HepG2 (cell line): ENCODE results near the gene IL17D. TPM values are rescaled to one million over a fixed set of nuclear protein-coding genes. Genes with fewer than 3 reads are reported as not detected.

ENCODE experiments used
- MEIS2 ChIP-seq: sonication (generic); formaldehyde crosslinking; IDR thresholded peaks from 2 replicates; pipeline ENCODE4 v1.9.0; 2021; ENCODE audit warnings: mild to moderate bottlenecking, missing genetic modification reagents
- SNAI1 ChIP-seq: sonication (generic); formaldehyde crosslinking; IDR thresholded peaks from 2 replicates; pipeline ENCODE4 v1.5.0; 2020; ENCODE audit warnings: mild to moderate bottlenecking, missing genetic modification reagents, borderline replicate concordance
- SRSF1 ChIP-seq: fragments of 200-400 bp; formaldehyde crosslinking; optimal IDR thresholded peaks from 2 replicates; pipeline ENCODE3; 2017; ENCODE audit warnings: mild to moderate bottlenecking, low read depth, low read length, moderate library complexity
- ZNF646 ChIP-seq: sonication (generic); formaldehyde crosslinking; IDR thresholded peaks from 2 replicates; pipeline ENCODE4 v1.9.0; 2021; ENCODE audit warnings: mild to moderate bottlenecking, missing genetic modification reagents
- ZNF747 ChIP-seq: sonication (generic); formaldehyde crosslinking; IDR thresholded peaks from 2 replicates; pipeline ENCODE4 v1.8.1; 2023; ENCODE audit warnings: missing genetic modification reagents, mild to moderate bottlenecking, borderline replicate concordance
- polyA plus RNA-seq, 8 experiments: library from polyadenylated mRNA; depleted of rRNA in 3 of 8; stranded (reverse) in 7 of 8; unstranded in 1 of 8; fragments of >200 nt; fragmentation: Illumina TruSeq in 4 of 8; extraction: Trizol in 4 of 8; gene quantifications; 2 replicates each; pipeline versions ENCODE4 v1.2.1 to v1.2.3, GENCODE V29; 2011 to 2016; ENCODE audit warnings: low read depth in 4 of 8, missing spikeins in 1 of 8, mixed read lengths in 1 of 8; ENCODE audit not compliant: insufficient read depth in 1 of 8
- total RNA-seq, 5 experiments: library from RNA; depleted of rRNA; stranded (reverse); fragments of >200 nt; fragmentation: Illumina TruSeq; extraction: Trizol; gene quantifications; 2 replicates each; pipeline ENCODE4 v1.2.3, GENCODE V29; 2016; ENCODE audit warnings: low read depth in 1 of 5
- TF ChIP-seq, protein P1 (sequence below): IDR thresholded peaks from 2 replicates; pipeline ENCODE4 v1.6.1; 2016
- TF ChIP-seq, protein P2 (sequence below): sonication (generic); formaldehyde crosslinking; IDR thresholded peaks from 2 replicates; pipeline ENCODE4 v1.8.0; 2022; ENCODE audit warnings: mild to moderate bottlenecking, missing genetic modification reagents; ENCODE audit not compliant: insufficient replicate concordance
- TF ChIP-seq, protein P3 (sequence below): IDR thresholded peaks from 2 replicates; pipeline ENCODE4 v1.6.1; 2012; ENCODE audit warnings: inconsistent platforms
- TF ChIP-seq, protein P4 (sequence below): sonication (generic); formaldehyde crosslinking; IDR thresholded peaks from 2 replicates; pipeline ENCODE4 v1.5.0; 2020; ENCODE audit warnings: mild to moderate bottlenecking, missing genetic modification reagents

The IL17D gene
- total and polyA plus RNA-seq, 2 of the 13 experiments (the other 11 are each of a cell fraction or from before 2014, with no cell fraction given): 1.1 to 2.2 TPM

DNA sequence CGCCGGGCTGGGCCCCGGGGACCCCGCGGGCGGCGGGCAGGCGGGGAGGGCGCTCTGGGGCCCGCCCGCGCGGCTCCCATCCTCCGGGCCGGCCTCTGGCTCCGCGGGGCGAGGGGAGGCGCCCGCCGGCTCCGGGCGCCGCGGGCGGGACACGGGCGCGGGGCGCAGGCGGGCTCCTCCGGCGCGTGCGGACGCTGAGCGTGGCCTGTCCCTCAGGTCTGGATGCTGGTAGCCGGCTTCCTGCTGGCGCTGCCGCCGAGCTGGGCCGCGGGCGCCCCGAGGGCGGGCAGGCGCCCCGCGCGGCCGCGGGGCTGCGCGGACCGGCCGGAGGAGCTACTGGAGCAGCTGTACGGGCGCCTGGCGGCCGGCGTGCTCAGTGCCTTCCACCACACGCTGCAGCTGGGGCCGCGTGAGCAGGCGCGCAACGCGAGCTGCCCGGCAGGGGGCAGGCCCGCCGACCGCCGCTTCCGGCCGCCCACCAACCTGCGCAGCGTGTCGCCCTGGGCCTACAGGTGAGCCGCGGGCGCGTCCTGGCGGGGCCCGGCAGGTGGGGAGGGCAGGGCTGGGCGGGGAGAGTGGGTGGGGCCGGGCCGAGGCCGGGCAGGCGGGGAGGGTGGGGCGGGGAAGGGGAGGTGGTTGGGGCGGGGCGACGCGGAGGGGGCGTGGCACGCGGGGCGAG, 420 bp downstream of the IL17D start (continued):
- TF ChIP-seq ZNF747 (CRISPR knock-in tag): no peak
- TF ChIP-seq SNAI1: no peak
- no peak for TF ChIP-seq SRSF1
- TF ChIP-seq ZNF646 (CRISPR knock-in tag): no peak
- peak; percentile 73; the same call in 1 of the 2 replicates for TF ChIP-seq MEIS2
- TF ChIP-seq, protein P1, sequence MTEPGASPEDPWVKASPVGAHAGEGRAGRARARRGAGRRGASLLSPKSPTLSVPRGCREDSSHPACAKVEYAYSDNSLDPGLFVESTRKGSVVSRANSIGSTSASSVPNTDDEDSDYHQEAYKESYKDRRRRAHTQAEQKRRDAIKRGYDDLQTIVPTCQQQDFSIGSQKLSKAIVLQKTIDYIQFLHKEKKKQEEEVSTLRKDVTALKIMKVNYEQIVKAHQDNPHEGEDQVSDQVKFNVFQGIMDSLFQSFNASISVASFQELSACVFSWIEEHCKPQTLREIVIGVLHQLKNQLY: no peak
- TF ChIP-seq, protein P2, sequence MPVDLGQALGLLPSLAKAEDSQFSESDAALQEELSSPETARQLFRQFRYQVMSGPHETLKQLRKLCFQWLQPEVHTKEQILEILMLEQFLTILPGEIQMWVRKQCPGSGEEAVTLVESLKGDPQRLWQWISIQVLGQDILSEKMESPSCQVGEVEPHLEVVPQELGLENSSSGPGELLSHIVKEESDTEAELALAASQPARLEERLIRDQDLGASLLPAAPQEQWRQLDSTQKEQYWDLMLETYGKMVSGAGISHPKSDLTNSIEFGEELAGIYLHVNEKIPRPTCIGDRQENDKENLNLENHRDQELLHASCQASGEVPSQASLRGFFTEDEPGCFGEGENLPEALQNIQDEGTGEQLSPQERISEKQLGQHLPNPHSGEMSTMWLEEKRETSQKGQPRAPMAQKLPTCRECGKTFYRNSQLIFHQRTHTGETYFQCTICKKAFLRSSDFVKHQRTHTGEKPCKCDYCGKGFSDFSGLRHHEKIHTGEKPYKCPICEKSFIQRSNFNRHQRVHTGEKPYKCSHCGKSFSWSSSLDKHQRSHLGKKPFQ (CRISPR knock-in tag): no peak
- TF ChIP-seq, protein P3, sequence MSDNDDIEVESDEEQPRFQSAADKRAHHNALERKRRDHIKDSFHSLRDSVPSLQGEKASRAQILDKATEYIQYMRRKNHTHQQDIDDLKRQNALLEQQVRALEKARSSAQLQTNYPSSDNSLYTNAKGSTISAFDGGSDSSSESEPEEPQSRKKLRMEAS: peak; percentile 83
- TF ChIP-seq, protein P4, sequence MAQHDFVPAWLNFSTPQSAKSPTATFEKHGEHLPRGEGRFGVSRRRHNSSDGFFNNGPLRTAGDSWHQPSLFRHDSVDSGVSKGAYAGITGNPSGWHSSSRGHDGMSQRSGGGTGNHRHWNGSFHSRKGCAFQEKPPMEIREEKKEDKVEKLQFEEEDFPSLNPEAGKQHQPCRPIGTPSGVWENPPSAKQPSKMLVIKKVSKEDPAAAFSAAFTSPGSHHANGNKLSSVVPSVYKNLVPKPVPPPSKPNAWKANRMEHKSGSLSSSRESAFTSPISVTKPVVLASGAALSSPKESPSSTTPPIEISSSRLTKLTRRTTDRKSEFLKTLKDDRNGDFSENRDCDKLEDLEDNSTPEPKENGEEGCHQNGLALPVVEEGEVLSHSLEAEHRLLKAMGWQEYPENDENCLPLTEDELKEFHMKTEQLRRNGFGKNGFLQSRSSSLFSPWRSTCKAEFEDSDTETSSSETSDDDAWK (CRISPR knock-in tag): no peak
